GM10847 (cell line): ENCODE data around the gene STK24.

Source experiments
- POLR2A ChIP-seq: IDR thresholded peaks from 2 replicates; pipeline ENCODE4 v1.6.1; 2011; ENCODE audit not compliant: insufficient read length; ENCODE audit errors: extremely low read depth

STK24 gene

DNA sequence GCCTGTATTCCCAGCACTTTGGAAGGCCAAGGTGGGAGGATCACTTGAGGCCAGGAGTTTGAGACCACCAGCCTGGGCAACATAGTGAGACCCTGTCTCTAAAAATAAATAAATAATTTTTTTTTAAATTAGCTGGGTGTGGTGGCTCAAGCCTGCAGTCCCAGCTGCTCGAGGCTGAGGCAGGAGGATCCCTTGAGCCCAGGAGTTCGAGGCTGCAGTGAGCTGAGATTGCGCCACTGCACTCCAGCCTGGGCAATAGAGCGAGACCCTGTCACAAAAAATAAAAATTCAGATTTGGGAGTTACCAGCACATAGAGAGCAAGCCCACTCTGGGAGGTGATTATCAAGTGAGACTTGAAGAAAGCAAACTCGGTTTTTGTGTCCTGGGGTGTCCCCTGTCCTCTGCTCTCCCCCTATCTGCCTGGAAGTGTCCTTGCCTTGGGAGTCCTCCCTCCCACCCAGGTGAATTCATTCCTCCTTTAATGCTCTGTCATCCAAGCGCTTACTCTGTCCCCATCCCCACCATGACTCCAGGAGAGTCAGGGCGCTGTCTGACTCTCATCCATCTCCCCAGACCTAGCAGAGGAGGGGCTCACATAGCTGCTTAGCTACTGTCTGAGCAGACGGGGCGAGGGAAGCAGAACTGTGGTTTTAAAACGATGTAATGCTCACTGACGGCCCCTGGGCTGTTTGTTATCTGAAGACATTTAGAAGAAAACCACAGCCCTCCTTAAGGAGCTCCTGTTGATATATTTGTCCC is 146.8 kb downstream of the STK24 start:
- TF ChIP-seq POLR2A = no peak

DNA sequence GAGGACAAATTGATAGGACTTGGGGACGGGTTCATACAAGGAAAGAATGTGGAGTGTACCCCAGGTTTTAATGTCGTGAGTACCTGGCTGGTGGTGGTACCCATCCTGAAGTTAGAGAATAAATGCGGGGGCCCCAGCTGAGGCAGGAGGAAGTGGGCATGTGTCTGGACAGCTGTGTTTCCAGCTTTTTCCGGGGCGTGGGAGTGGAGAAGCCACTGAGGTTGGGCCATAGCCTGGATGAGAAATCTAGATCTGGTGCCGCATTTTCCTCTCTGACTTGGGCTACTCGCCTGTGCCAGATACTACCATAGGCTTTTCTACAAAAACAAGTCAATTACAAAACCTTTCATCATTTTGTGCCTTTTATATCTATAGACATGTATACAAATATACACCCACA is 147.4 kb downstream of the STK24 start:
- no peak for TF ChIP-seq POLR2A

GRCh38 chr13:98429081-98429480 is 147.8 kb downstream of the STK24 start:
- no peak for TF ChIP-seq POLR2A

GRCh38 chr13:98428256-98428966 is 148.5 kb downstream of the STK24 start:
- TF ChIP-seq POLR2A = no peak

DNA sequence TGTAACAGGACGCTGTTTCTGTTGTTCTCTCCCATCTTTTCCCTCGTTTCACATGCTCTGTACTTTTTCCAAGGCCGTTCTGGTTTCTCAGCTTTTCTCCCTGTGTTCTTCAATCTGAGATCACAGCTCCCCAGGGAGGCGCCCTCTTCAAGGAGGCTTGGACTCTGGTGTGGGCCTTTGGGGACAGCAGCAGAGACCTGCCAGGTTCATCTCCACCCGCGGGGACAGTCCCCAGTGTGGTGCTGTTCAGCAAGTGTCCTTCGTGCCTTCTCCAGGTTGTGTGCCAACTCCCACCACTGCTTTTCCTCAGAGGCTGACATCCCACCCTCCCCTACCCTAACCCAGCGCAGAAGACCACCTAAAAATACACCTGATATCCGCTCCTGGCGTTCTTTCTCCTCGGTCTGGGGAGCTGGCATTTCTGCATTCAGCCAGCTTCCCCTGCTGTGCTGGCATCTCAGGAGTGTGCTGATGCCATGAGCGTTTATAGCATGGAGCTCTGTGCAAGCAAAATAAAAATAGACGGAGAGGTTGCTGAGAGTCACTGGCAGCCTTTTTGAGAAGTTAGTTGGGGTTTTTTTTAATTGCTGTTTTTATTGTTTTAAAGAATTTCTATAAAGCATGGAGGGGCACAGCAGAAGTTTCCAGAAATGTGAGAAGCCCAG is 149.4 kb downstream of the STK24 start:
- no peak for TF ChIP-seq POLR2A

DNA sequence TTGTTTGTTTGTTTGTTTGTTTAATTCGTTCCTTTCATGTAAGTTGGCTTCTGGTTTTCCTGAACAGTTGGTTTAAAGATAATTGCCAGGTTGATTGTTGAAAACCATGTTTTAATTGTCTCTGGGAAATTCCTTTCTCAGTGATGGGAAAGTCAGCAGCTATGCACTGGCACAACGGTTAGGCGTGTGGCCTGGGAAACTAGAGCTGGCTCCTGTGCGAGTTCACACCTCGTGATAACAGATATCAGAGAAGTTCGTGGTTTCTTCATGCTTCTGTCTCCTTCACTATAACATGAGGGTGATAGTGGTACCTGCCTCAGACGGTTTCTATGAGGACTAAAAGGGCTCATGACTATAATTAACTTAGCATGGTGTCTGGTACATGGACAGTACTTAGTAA is 153.5 kb downstream of the STK24 start:
- no peak for TF ChIP-seq POLR2A

DNA sequence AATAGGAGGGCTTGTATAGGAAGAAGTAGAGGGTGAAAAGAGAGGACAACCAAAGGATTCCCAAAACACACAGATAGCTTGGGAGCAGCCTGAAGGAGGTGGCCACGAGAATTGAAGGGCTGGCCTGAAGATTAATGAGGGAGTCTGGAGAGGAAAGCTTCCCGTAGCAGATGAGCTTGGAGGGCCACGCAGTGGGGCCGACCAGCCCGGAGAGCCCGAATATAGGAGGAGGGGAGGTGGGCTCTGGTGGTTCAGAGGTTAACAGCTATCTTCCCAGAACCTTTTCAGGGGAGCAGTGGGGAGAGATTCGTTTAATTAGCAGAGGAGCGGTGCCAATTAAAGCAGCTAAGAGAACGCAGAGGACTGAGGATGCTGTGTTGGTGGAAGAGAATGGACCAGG is 154.9 kb downstream of the STK24 start:
- no peak for TF ChIP-seq POLR2A

DNA sequence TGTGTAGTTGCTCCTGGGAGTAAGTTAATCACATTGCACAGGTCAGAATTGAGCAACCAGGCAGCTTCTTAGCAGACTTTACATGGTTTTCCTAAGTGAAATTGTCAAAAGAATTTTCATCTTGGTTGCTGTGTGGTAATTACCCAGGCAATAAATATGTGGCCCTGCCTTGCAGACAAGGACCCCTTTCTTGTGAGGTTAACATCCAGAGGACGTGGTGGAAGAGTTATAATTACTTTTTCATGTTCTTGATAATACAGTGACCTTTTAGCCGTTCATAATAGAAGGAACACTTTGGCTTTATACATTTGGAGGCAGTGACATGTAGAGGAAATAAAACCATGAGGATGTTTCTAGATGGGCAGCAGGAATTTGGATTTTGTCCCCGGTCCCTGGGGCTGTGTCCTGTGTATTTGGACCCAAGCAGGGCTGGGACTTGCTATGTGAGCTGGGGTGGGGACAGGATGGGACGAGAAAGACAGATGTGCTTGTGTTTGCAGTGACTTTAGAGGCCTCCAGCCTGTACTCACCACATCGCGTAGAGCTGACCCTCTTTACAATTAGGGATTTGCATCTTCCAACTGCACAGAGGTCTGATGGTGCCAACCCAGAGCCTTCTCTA is 156.2 kb downstream of the STK24 start:
- no peak for TF ChIP-seq POLR2A

DNA sequence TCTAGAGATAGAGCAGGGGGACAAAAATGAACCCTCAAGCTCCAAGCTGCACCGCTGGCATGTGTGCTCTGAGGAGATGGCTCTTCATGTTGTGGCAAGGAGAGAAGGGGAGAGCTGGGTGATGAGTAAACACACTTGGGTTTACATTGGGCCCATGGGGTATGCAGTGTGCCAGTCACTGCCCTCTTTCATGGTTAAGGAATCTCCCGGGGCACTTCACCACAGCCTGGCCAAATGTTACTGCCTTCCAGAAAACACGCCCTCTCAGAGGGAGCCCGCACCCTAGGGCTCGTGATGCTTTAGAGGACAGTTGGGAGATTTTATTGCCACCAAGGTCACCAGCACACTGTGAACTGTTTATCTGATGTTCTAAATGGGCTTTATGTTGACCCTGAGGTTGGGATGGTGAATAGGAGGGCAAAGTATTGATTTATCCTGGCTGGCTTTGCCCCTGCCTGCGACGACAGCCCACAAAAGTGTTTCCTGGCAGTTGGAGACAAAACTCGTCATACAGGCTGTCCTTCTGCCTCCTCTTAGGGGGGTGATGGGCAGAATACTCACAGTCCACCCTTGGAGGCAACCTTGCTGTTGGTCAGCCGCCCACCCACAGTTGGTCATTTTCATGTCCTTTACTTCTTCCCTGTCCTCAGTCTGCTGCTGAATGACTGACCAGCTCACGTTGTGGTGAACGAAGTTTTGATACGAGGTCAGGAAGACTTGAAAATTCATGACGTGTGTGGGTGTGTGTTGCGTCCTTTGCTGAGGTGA is 156.9 kb downstream of the STK24 start:
- TF ChIP-seq POLR2A = no peak

- TF ChIP-seq POLR2A = no peak
Measured at GRCh38 chr13:98416408-98416807, 160.5 kb downstream of the STK24 start.

DNA sequence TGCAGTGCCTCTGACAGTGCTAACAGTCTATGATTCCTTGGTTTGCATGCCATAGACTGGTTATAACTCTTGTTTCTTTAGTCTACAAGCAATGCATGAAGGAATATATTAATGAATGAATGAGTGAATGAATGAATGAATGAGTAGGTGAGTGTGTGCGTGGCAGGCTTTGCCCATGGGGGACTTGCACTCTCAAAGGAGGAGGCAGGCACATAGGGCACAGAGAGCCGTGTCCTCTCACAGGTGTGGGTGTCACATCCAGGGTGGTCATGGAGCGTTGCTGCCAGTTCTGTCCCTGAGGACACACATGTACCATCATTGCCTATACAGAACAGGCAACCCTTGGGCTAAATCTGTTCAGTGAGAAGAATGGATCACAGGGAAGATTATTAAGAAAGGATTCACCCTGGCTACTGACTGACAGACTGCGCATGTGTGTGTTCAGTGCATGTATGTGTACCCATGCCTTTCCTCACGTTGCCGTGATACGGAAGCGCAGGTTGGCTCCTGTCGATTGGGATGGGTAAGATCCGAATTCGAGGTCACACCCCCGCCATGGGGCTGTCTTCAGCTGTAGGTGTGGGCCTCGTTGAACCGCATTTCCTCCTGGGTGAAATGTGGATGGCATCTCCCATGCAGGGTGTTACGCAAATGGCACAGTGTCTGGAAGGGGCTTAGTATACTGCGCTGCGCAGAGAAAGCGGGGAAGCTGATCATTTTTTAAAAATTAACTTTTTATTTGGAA is 161.4 kb downstream of the STK24 start:
- no peak for TF ChIP-seq POLR2A

DNA sequence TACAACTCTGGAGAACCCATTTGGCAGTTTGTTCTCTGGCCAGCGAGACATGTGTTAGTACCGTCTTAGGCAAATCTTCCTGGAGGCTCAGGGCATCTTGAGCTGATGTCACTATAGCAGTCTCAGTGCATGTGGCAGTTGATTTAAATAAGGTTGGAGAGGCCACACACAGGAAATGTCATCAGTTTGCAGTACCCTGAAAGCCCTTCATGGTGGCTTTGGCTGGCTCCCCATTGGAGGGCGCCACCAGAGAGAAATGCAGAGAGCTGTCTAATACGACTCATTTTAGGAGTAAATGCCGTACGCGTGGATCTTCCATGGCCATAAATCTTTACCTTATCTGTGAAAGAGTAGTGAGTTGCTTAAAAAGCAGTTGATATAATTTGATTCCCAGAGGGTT is 163.1 kb downstream of the STK24 start:
- TF ChIP-seq POLR2A = no peak

GRCh38 chr13:98411617-98412265 is 165.2 kb downstream of the STK24 start:
- TF ChIP-seq POLR2A = no peak

GRCh38 chr13:98411013-98411412 is 165.9 kb downstream of the STK24 start:
- TF ChIP-seq POLR2A = no peak
